GM12873 (cell line): ENCODE measurements around the gene CIAPIN1.

ENCODE experiments used
- CTCF ChIP-seq: IDR thresholded peaks from 2 replicates; pipeline ENCODE4 v1.5.1; 2012; ENCODE audit warnings: low read depth, mild to moderate bottlenecking, moderate library complexity, low read length, control low read depth; ENCODE audit not compliant: insufficient read depth; ENCODE audit errors: missing control alignments

Gene CIAPIN1

GRCh38 chr16:57447186-57447962 is at the start of gene CIAPIN1, which contains the start of gene COQ9:
CIAPIN1 (minus strand) TSS chr16:57447385; CDS start chr16:57440928, 6,457 bp downstream.
COQ9 (plus strand) TSS chr16:57447479; CDS start chr16:57447506, 27 bp downstream.
- no peak for TF ChIP-seq CTCF

- no peak for TF ChIP-seq CTCF
Measured at GRCh38 chr16:57493767-57494166, 46.6 kb upstream of the CIAPIN1 start.

- TF ChIP-seq CTCF: no peak
Measured at GRCh38 chr16:57489229-57489628, 42.0 kb upstream of the CIAPIN1 start.

- TF ChIP-seq CTCF: no peak
Measured at GRCh38 chr16:57486858-57487834, 40.0 kb upstream of the CIAPIN1 start.

- TF ChIP-seq CTCF: no peak
Measured at GRCh38 chr16:57485916-57486857, 39.0 kb upstream of the CIAPIN1 start, which contains the start of gene DOK4. DOK4 (minus strand) TSS chr16:57486493; CDS start chr16:57479507, 6,986 bp downstream.

GRCh38 chr16:57485091-57485915 is 38.1 kb upstream of the CIAPIN1 start:
- TF ChIP-seq CTCF: no peak
